Measurements from ENCODE around the gene REEP1. TPM values are rescaled to one million over a fixed set of nuclear protein-coding genes. Genes with fewer than 3 reads are reported as not detected.

The REEP1 gene
- total and polyA plus RNA-seq, 9 of the 15 experiments (the other 6 are each of a cell fraction or from before 2014, with no cell fraction given) = 0.11 to 0.67 (median 0.13) TPM

DNA sequence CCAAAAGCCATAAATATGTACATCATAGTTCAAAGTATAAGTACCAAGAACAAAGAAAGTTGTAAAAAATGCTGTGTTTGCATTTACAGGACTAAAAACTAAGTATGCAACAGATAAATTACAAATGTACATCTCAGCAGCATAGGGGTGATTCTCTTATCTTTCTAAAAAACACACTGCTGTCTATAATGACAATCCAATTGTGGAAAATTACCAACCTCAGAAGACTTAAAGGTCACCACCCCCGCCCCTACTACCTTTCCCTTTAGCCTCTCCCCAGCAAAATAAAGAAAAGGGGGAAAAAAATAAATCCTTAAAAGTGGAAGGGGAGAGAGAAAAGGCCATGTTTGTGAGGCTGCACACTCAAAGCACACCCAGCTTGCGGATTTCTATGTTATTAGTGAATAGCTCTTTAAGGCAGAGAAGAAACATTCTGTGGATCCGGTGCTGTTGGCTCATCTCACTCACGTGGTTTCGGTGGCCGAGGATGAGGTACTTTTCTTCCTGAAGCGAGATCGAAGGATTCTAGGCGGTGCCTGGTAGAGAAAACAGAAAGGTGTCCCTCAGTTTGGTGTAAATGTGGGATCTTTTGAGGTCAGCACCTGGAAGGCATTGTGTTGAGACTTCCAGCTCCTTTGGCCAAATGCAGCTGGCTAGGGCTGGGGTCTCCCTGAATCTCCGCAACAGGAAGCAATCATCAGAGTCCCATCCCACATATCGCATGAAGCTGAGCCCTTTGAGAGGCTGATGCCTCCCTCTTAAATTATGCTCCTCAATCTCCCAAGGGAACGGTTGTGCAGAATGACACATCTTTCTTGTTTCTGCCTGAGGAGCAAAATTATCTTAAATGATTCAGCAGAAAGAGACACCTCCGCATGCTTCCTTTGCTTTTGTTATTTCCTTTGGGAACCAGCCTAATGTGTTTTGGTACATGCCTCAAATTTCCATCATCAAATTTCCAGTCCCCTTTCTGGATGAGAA lies 120.6 kb downstream of the REEP1 start (continued):
- TF ChIP-seq, protein P1, sequence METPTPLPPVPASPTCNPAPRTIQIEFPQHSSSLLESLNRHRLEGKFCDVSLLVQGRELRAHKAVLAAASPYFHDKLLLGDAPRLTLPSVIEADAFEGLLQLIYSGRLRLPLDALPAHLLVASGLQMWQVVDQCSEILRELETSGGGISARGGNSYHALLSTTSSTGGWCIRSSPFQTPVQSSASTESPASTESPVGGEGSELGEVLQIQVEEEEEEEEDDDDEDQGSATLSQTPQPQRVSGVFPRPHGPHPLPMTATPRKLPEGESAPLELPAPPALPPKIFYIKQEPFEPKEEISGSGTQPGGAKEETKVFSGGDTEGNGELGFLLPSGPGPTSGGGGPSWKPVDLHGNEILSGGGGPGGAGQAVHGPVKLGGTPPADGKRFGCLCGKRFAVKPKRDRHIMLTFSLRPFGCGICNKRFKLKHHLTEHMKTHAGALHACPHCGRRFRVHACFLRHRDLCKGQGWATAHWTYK (CRISPR knock-in tag; IDR thresholded peaks at IDR 0.05) = no peak
- TF ChIP-seq ESRRB (CRISPR knock-in tag; IDR thresholded peaks at IDR 0.05; ENCODE audit: borderline replicate concordance) (no peak), ERF (CRISPR knock-in tag; IDR thresholded peaks at IDR 0.05) (no peak), RBM15 (IDR thresholded peaks at IDR 0.05; ENCODE audit: insufficient read depth, low read length) (no peak), BACH1 (tag; IDR thresholded peaks at IDR 0.05) (peak; percentile 59; the same call in 1 of the 2 replicates), ARID1B (IDR thresholded peaks at IDR 0.05) (peak; percentile 84), ZNF644 (tag; IDR thresholded peaks at IDR 0.05; ENCODE audit: low read depth) (no peak; the same call in 1 of the 2 replicates), MYC (IDR thresholded peaks at IDR 0.05; ENCODE audit: low read depth, low read length) (peak; percentile 35; the same call in 1 of the 2 replicates), MYC (CRISPR knock-in tag; IDR thresholded peaks at IDR 0.05; ENCODE audit: borderline replicate concordance, low read depth) (no peak), GATAD2A (IDR thresholded peaks at IDR 0.05) (no peak), KDM1A (IDR thresholded peaks at IDR 0.05) (peak; percentile 66 to 81), CTBP1 (IDR thresholded peaks at IDR 0.05; ENCODE audit: borderline replicate concordance) (peak; percentile 64; the same call in 1 of the 2 replicates), PPARD (CRISPR knock-in tag; IDR thresholded peaks at IDR 0.05) (no peak), NR2F6 (CRISPR knock-in tag; IDR thresholded peaks at IDR 0.05) (0 out of 2 replicates have a peak, but pooled peaks have one; percentile 32), TCF7 (IDR thresholded peaks at IDR 0.05; ENCODE audit: borderline replicate concordance) (no peak), L3MBTL2 (IDR thresholded peaks at IDR 0.05) (peak; percentile 82), ZNF780A (CRISPR knock-in tag; IDR thresholded peaks at IDR 0.05) (no peak), SRSF3 (IDR thresholded peaks at IDR 0.05; ENCODE audit: insufficient read depth, low read length) (no peak), XRCC4 (IDR thresholded peaks at IDR 0.05; ENCODE audit: extremely low read depth, insufficient read depth, insufficient read length) (no peak), ZNF551 (CRISPR knock-in tag; IDR thresholded peaks at IDR 0.05) (no peak)
- TF ChIP-seq, protein P2, sequence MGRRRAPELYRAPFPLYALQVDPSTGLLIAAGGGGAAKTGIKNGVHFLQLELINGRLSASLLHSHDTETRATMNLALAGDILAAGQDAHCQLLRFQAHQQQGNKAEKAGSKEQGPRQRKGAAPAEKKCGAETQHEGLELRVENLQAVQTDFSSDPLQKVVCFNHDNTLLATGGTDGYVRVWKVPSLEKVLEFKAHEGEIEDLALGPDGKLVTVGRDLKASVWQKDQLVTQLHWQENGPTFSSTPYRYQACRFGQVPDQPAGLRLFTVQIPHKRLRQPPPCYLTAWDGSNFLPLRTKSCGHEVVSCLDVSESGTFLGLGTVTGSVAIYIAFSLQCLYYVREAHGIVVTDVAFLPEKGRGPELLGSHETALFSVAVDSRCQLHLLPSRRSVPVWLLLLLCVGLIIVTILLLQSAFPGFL (CRISPR knock-in tag; IDR thresholded peaks at IDR 0.05) = no peak
- TF ChIP-seq, protein P3, sequence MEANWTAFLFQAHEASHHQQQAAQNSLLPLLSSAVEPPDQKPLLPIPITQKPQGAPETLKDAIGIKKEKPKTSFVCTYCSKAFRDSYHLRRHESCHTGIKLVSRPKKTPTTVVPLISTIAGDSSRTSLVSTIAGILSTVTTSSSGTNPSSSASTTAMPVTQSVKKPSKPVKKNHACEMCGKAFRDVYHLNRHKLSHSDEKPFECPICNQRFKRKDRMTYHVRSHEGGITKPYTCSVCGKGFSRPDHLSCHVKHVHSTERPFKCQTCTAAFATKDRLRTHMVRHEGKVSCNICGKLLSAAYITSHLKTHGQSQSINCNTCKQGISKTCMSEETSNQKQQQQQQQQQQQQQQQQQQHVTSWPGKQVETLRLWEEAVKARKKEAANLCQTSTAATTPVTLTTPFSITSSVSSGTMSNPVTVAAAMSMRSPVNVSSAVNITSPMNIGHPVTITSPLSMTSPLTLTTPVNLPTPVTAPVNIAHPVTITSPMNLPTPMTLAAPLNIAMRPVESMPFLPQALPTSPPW (CRISPR knock-in tag; IDR thresholded peaks at IDR 0.05) = peak; percentile 34; the same call in 1 of the 2 replicates
- TF ChIP-seq, protein P4, sequence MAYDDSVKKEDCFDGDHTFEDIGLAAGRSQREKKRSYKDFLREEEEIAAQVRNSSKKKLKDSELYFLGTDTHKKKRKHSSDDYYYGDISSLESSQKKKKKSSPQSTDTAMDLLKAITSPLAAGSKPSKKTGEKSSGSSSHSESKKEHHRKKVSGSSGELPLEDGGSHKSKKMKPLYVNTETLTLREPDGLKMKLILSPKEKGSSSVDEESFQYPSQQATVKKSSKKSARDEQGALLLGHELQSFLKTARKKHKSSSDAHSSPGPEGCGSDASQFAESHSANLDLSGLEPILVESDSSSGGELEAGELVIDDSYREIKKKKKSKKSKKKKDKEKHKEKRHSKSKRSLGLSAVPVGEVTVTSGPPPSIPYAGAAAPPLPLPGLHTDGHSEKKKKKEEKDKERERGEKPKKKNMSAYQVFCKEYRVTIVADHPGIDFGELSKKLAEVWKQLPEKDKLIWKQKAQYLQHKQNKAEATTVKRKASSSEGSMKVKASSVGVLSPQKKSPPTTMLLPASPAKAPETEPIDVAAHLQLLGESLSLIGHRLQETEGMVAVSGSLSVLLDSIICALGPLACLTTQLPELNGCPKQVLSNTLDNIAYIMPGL (CRISPR knock-in tag; IDR thresholded peaks at IDR 0.05) = no peak
